ENCODE data around the gene ZNF787.
A peak's percentile ranks its signal among the peaks of the same experiment; 100 is the strongest.
"Not testable (repeated sequence)": the region's sequence is repeated elsewhere in the genome, so short reads cannot be mapped to it uniquely, and the experiment has no call there.

ZNF787 gene

DNA sequence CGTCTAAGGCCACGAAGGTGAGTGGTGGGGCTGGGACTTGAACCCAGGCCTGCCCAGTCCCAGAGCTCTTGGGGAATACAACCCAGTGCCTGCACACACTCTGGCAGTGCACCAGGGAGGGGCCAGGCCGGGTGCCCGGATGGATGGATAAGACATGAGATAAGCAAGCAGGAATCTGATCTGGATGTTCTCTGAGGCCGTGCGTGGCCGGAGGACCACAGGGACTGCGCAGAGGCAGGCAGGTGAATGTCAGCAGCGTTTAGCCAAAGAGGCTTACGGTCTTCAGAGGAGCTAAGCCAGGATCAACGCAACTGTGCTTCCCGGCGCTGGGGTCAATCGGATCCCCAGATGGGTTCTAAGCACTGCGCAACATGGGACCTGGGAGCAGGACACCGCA, 1.5 kb downstream of the ZNF787 start:
- DNase-seq, result peak; percentile 38

DNA sequence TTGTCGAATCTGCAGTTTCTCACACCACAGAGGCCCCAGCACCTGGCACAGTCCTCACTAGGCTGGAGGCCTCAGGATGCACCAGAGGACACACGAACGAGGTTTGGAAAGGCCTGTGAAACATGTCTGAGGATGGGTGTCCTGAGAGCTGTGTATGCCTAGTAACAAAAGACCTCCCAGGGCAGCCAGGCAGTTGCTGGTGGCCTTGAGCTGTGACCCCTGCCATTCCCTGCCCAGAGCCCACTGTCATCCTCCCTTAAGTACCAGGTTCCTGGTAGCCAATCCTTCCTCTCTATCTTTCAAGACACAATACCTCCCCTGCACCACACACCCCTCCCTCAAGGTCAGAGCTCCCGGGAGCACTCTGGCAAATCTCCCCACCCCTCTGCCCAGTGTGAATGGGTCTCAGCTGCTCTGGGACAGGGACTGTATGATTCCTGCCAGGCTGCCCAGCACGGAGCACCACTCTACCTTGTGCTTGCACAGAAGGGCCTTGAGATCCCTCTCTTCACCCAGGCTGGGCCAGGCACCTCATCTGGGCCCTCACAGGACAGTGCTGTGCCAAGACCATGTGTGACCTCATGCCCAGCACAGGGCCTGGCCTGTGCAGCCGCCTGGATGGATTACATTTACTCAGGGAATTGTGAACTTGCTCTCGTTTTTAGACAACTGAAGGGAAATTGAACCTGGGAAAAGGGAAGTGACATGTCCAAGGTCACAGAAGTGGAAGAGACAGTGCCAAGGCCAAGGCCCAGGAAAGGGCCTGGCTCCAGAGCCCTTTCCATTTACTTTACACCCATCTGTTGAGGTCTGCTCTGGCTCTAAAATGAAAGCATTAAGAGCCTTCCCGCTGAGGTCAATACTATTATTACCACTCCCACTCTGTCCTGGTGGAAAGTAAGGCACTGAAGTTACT, 2.2 kb downstream of the ZNF787 start:
- DNase-seq, result no peak

DNA sequence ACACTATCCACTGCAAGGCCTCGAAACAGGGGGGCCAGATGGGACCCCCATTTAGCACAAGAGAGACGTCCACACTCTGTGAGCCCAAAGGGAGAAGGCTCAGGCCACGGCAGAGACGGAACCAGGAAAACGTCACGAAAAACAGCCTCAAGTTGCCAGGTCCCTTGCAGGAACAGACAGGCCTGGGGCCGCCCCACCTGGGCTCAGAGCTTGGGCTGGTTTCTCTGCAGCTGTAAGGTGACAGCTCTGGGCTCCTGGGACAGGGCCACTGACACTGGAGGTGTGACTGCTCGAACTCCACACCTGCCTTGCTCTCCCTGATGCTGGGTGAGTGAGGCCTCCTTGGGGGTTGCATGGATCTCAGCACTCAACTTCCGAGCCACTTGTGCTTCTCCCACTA, 3.2 kb downstream of the ZNF787 start:
- no peak for DNase-seq

DNA sequence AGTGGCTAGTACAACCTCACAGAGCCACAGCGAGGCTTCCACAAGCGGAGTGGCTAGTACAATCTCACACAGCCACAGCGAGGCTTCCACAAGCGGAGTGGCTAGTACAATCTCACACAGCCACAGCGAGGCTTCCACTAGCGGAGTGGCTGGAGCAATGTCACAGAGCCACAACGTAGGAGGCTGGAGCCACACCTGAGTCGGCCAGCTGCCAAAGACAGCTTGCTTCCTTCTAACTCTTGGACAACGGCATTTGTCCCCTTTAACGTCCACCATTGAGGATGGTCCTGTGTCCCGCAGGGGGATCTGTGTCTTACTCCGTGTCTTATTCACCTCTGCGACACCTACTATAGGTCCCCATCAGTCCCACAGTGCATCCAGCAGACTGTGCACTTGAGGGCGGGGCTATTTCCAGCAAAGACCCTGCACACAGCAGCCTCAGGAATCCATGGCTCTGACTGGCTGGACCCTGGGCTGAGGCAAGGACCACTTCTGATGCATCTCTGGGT, 3.7 kb downstream of the ZNF787 start:
- no peak for DNase-seq

DNA sequence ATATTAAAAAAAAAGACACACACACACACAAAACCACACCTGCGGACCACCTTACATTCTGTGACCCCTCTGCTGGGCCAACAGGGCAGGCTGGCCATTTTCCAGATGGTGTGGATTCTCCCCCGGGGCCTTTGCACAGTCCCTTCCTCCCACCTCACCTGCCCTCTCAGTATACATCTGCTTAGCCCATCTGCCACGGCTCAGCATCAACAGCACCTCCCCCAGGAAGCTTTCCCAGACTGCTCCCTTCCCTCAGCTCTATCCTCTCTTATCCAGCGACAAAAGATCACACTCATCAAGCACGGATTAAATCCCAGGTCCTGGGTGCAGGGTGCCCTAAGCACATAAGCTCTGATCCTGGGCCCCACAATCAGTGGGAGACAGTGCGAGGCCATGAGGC, 4.5 kb downstream of the ZNF787 start:
- no peak for DNase-seq

DNA sequence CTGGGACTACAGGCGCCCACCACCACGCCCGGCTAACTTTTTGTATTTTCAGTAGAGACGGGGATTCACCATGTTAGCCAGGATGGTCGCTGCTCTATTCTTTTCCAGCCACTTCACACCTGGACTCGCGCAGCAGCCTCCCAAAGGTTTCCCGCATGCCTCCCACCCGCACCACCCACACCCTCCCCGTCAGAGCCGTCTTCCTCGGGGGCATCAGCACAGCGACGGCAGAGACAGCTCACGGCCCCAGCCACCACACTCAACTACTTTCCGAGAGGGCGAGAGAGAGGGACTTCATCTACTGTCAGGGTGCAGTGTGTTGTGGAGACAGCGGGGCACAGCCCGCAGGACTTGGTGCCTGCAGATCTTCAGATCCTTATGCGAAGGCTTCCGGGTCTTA, 5.6 kb downstream of the ZNF787 start:
- no peak for DNase-seq

DNA sequence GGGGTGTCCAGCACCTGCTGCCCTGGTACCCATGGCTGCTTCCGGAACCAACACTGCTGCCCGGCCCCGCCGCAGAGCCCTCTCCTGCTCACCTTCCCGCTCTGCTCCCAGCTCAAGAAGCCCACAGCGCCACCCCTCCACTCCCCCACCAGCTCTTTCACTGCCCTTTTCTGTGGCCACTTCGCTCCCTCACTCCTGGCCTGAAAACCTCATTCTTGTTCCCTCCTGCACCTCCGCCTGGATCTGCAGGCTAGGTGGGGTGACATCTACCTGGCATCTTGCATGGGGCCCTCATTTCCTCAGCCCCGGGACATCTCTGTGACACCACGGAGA, 6.4 kb downstream of the ZNF787 start:
- no peak for DNase-seq

DNA sequence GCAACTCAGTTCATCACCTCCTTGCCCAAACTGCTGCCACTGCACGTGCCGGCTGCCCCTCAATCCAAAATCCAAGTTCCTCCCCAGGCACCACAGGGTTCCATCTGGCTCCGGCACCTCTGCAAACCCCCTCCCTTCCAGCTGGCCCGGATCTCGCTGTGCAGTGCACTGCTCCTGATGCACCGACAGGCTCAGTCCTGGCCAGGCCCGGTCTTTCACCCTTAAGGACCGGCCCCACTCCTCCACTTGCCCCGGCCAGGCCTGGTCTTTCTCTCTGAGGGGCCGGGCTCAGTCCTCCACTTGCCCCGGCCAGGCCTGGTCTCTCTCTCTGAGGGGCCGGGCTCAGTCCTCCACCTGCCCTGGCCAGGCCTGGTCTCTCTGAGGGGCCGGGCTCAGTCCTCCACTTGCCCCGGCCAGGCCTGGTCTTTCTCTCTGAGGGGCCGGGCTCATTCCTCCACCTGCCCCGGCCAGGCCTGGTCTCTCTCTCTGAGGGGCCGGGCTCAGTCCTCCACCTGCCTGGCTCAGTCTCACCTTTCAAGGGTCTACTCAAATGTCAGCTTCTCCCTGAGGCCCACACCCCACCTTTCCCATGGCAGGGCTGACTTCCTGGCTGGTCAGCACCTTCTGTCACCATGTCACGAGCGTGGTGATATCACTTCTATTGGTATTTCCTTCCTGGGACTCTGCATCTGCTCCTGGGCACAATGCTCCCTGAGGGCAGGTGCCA, 6.9 kb downstream of the ZNF787 start:
- DNase-seq, result no peak

DNA sequence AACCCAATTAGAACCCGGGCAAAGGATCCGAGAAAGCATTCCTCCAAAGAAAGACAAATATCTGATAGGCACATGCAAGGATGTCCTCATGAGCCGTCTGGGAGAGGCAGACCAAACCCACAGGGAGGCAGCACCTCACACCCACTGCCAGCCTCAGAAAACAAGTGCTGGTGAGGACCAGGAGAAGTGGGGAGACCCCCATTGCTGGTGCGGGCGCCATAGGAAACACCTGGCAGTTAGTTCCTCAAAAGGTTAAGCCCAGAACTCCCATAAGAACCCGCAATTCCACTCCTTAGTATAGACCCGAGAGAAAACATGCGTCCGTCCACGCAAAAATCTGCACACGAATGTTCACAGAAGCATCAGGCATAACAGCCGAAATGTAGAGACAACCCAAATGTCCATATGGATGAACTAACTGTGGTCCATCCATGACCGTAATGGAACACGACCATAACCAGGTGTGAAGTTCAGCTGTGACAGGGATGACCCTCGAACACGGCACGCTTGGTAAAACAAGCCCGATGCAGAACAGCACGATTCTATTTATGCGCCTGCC, 7.9 kb downstream of the ZNF787 start:
- no peak for DNase-seq

DNA sequence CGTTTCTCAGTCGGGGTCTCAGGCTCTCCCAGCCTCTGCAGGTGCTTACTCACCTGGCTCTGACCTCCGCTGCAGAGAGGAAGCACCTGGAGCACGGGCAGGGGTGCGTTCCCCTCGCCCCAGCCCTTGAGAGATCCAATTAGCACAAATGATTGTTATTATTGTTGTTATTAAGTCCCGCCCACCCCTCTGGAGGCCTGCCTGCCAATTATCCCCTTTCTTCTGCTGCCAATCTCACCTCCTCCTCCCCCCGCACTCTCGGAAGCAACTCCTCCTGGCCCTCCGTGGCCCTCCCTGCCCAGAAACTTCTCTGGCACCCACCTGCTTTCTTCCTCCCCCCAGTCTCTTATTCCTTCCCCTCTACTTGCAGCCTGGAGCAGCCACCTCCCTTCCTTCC, 8.8 kb downstream of the ZNF787 start:
- no peak for DNase-seq

DNA sequence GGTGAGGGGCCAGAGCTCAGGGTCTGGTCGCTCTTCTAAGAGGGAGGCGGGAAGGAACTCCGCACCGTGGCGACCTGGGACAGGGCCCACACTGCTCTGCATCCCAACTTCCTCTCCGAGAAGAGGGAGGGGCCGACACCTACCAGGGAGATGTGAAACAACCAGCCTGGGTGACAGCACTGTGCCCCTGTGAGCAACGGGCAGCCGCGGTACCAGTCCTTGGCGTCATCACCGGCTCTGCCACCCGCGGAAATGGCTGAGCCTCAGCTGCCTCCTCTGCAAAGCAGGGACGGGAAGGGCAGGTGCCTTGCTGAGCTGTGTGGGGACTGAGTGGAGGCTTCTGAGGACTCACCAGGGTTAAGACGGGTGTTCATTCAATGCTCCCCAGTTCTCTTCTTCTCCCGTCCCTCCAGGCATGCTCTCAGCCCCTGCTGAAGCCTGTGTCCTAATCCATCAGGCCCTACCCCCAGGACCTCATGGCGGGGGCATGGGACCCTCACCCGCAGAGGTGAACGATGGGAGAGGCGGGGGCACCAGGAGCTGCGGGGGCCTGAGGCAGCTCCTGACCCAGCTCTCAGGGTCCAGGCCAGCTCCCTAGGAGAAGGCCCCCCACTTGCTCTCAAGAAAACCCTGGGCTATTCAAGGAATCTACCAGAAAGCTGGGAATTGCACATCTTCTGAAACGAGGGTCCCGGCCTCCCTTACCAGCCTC, 9.3 kb downstream of the ZNF787 start:
- no peak for DNase-seq

DNA sequence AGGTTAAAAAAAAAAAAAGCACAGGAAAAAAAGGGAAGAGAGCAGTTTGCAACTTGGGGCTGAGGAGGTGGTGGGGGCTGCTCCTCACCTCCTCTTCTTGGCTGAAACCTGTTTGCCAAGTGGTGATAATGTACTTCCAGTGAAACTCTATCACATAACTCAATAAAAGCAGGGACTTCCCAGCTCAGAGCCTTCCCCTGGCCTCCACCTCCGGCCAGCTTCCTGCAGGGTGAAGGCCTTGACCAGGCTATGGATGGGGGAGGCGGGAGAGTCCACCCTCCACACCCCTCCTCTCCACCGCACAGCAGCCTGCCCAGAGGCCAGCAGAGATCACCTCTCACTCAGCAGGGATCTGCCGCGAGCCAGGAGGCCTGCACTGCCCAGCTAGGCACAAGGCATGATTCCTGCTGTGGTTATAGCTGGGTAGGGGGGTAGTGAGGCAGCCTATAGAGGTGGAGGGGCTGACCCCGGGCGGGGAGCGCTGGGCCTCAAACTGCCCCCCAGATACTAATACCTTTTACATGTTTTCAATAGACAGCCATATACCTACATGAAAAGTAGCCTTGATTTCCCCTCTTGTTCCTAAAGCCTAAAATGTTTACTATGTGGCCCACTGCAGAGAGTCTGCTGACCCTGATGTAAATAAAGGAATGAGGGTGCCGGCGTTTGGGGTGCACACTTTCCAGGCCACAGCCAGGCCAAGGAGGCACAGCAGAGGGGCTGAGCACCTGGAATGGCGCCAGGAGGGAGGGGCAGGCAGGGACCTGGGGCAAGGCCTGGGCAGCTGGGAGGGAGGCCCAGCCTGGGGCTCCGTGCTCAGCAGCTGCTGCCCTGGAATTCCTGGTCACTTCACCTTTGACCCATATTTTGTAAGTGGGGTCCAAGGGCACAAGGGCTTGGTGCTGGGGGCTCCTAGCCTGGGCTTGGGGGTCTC, 10.3 kb downstream of the ZNF787 start:
- DNase-seq, result no peak

DNA sequence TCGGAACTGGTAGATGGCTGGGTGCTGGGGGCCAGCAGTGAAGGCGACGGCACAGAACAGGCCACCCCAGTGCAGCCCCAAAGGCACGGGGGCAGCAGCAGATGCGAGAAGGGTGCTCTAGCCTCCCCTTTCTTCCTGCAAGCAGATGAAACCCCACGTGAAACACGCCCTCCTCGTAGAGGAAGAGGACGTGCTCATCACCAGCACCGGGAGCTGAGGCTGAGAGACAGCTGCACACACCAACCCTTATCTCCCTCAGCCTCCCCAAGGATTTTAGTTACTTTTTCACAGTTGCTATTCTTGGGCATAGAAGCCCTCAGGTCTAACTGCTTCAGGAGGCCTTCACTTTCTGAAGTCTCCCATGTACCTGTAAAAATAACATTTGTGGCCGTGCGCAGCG, 11.9 kb downstream of the ZNF787 start:
- DNase-seq, result peak; percentile 31

DNA sequence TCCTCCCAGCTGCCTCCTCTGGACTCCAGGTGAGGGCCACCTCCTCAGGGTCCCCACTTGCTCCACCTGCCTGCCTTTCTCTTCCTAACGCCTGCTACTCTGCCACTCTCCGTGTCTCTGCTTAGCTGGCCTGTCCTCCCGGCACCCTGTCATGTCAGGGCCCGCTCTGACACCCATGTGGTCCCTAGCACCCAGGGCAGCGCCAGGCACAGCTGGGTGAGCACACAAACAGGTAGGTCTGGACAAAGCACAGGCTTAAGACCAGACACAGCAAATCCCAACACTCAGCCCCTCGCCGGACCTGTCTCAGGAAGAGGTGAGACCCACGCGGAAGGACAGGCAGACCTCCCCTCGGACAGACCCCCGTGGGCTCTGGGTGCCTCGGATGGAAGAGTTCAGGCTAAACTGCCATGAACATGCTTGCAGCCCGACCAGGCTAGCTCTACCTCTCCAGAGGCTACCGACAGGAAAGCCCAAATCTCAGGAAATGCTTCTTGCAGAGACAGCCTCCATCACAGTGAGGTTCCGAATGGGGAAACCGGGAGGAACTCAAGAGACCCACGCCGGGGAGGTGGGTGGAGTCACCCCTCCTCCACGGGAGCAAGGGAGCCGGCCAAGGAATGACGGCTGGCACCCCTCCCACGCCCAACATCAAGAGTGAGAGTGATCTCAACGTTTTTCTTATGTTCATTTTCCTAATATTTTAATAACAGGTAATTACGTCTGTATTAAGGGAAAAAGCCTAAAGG, 12.5 kb downstream of the ZNF787 start:
- peak; percentile 42 for DNase-seq

DNA sequence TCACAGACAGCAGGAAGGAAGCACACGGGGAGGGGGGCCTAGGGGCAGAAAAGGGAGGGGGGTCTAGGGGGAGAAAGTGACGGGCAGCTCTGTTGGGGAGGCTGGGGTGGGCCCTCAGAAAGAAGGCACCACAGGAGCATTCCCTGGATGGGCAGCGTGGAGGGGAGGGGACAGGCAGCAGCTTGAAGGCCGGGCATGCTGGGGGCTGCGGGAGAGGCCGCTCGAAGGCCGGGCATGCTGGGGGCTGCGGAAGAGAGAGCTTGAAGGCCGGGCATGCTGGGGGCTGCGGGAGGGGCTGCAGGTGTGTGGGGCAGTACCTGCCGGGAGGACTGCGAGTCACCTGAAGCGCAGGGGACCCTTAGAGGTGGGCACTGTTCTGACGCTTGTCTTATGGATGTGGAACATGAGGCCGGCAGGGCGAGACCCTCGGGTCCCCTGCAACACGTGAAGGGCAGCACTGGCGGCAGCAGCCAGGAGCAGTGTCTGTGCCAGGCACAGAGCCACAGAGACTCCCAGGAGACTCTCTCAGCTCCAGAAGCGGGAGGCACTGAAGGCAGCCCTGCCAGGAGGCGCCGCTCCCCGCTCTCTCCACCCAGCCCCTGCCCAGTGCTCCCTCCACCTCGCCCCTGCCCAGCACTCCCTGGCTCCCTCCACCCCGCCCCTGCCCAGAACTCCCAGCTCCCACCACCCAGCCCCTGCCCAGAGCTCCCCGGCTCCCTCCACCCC, 13.3 kb downstream of the ZNF787 start:
- no peak for DNase-seq

DNA sequence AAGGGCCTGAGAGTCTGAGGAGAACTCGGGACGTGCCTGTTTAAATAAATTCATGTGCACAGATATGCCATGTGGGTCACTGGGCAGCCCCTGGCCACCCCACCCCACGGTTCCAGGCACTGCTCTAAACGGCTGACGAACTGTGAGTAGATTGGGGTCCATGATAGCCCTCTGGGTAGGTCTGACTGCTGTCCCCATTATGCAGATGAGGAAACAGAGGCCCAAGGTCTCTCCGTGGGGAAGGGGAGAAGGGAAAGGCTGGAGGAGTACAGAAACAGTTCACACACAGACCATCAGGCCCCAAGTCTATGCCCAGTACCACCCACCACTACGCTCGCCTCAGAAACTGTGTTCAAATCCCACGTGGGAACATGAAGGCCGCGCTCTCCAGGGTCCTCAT, 14.1 kb downstream of the ZNF787 start:
- DNase-seq, result no peak

DNA sequence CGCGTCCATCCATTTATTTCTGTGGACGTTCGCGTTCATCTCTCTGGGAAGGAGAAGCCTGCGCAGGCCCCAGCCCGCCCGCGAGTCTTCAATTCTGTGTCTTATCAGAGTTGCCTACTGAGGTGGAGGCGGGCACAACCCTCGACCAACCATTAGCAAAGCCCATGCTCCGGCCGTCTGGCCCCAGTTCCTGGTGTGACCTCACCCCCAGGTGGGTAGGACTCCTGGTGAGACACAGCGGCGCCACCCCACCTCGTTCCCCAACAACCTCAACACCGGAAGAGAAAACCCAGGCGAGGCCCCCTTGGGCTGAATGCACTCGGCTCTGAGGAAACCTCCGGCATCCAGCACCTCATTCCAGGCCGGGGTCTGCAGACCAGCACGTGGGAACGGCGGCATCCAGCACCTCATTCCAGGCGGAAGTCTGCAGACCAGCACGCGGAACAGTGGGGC, 14.7 kb downstream of the ZNF787 start:
- DNase-seq, result no peak

DNA sequence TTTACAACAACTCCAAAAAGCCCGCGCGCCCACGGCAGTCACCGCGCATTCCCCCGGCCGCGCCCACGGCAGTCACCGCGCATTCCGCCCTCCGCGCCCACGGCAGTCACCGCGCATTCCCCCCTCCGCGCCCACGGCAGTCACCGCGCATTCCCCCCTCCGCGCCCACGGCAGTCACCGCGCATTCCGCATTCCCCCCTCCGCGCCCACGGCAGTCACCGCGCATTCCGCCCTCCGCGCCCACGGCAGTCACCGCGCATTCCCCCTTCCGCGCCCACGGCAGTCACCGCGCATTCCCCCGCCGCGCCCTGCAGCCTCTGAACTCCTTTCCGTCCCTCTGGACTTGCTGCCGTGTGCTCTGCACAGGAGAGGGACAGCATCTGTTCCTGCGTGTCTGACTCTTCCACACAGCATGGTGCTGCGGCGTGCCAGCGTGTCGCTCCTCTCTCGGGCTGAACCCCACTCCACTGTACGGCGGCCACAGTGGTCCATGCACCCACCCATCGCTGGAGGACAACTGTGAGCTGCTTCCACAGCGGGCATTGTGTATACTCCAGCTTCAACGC, 15.2 kb downstream of the ZNF787 start:
- not testable (repeated sequence) for DNase-seq

DNA sequence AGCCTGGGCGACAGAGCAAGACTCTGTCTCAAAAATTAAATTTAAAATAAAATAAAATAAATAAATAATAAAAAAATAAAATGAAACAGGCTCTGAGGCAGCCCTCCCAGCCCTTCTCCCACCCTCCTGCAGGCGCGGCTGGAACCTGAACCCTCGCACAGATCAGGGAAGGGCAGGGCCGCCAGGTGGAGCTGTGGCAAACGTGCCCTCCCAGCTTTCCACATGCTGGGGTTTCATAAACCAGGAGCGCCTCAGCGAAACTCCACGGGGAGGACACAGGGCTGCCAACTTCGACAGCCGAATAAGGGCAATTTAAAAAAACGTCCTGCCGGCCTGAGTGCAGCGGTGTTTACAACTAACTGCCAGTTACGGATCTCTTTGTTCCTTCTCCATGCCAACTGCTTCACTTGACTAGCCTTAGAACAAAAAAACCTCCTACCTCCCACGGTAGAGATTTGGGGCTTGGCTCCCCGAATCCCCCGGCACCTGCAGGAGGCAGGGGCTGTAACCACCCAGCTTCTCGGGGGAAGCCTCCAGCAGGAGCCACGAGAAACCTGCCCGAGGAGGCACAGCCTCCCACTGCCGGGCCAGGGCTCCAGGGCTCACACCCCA, 15.9 kb downstream of the ZNF787 start:
- peak; percentile 14 for DNase-seq

DNA sequence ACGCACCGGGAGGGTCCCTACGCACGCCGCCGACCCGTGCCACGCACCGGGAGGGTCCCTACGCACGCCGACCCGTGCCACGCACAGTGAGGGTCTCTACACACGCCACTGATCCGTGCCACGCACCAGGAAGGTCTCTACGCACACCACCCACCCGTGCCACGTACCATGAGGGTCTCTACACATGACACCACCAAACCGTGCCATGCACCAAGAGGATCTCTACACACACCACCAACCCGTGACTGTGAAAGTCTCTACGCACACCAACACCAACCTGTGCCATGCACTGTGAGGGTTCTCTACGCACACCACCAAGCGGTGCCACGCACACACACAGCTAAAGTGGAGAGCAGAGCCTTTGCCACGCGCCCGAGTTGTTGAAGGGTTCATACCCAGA, 16.7 kb downstream of the ZNF787 start:
- DNase-seq, result no peak

All from fibroblast of upper back skin (primary cell).